ENCODE results near the gene TIMM23B. TPM values are rescaled to one million over a fixed set of nuclear protein-coding genes. Genes with fewer than 3 reads are reported as not detected.
"Not testable (repeated sequence)": the region's sequence is repeated elsewhere in the genome, so short reads cannot be mapped to it uniquely, and the experiment has no call there.

Gene TIMM23B
- total RNA-seq, 4 donors from 2014 or later, result 17.2 to 33.4 (median 19.0) TPM

DNA sequence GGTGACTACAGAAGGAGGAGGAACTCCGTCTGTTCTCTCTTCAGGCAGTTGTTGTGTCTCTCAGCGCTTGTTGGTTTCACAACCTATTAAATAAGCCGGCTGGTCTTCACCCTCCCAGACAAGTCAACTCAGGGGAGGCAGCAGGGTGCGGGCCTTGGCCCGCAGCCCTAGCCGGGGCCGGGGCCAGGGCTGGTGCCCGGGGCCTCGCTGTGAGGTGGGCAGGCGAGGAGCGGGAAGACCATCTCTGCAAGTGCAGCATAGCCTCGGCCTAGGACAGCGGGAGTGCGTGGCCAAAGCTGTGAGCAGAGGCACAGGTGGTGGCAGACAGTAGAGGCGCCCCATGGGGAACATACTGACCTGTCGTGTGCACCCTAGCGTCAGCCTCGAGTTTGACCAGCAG lies 46.5 kb downstream of the TIMM23B start, which contains the start of gene AGAP6:
TSS of gene AGAP6 (plus strand) at position 31 of the 400 bp plus-strand sequence. CDS start at position 341, 310 bp downstream.
- H3K27me3 ChIP-seq; intact Hi-C loops (cut with DNase I; ENCODE audit: low total_unique reads); in situ Hi-C loops (cut with MboI; ENCODE audit: low sequenced_read_pairs in 4 of 4); H3K4me1 ChIP-seq; DNase-seq; H3K27ac ChIP-seq; H3K9me3 ChIP-seq; ATAC-seq; H3K4me3 ChIP-seq; H3K36me3 ChIP-seq: not testable (repeated sequence)

GRCh38 chr10:49995321-49995720 lies 53.5 kb downstream of the TIMM23B start:
- ATAC-seq; H3K27me3 ChIP-seq; H3K9me3 ChIP-seq; H3K36me3 ChIP-seq; H3K27ac ChIP-seq; in situ Hi-C loops (cut with MboI; ENCODE audit: low sequenced_read_pairs in 4 of 4); H3K4me1 ChIP-seq; DNase-seq; H3K4me3 ChIP-seq; intact Hi-C loops (cut with DNase I; ENCODE audit: low total_unique reads): not testable (repeated sequence)

DNA sequence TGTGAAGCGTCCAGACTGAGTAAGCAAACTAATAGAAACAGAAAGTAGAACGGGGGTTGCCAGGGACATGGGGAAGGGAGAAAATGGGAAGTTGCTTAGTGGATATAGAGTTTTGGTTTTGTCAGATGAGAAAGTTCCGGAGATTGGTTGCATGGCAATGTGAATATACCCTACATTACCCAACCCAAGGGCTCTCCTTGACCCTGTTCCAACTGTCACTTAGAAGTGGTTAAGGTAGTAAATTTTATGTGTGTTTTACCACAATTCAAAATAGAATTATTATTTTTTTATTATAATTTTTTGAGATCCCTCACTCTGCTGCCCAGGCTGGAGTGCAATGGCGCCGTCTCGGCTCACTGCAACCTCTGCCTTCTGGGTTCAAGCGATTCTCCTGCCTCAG lies 72.2 kb downstream of the TIMM23B start:
- H3K27ac ChIP-seq; H3K27me3 ChIP-seq; H3K36me3 ChIP-seq; H3K9me3 ChIP-seq; ATAC-seq; H3K4me1 ChIP-seq; intact Hi-C loops (cut with DNase I; ENCODE audit: low total_unique reads); DNase-seq; in situ Hi-C loops (cut with MboI; ENCODE audit: low sequenced_read_pairs in 4 of 4); H3K4me3 ChIP-seq: not testable (repeated sequence)

GRCh38 chr10:50015596-50016220 lies 73.9 kb downstream of the TIMM23B start:
- ATAC-seq; H3K27ac ChIP-seq; H3K4me1 ChIP-seq; in situ Hi-C loops (cut with MboI; ENCODE audit: low sequenced_read_pairs in 4 of 4); DNase-seq; H3K36me3 ChIP-seq; H3K27me3 ChIP-seq; H3K9me3 ChIP-seq; H3K4me3 ChIP-seq; intact Hi-C loops (cut with DNase I; ENCODE audit: low total_unique reads): not testable (repeated sequence)

DNA sequence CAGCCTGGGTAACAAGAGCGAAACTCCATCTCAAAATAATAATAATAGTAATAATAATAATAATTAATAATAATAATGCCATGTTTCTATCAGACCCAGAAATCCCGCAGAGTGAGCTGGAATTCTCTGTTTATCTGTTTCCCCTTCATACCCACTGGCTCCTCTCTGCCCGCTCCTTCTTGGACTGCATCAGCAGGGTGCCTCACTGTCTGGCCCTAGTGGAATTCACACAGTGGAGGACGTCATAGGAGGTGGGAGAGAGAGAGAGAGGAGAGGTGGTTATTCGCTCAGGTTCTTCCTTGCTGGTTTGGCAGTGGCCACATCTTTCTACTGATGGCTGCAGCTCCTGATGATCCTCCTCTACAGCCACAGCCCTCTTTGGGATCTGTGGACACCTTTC lies 75.1 kb downstream of the TIMM23B start:
- ATAC-seq; in situ Hi-C loops (cut with MboI; ENCODE audit: low sequenced_read_pairs in 4 of 4); H3K4me3 ChIP-seq; H3K36me3 ChIP-seq; H3K4me1 ChIP-seq; H3K27ac ChIP-seq; H3K27me3 ChIP-seq; DNase-seq; intact Hi-C loops (cut with DNase I; ENCODE audit: low total_unique reads); H3K9me3 ChIP-seq: not testable (repeated sequence)

DNA sequence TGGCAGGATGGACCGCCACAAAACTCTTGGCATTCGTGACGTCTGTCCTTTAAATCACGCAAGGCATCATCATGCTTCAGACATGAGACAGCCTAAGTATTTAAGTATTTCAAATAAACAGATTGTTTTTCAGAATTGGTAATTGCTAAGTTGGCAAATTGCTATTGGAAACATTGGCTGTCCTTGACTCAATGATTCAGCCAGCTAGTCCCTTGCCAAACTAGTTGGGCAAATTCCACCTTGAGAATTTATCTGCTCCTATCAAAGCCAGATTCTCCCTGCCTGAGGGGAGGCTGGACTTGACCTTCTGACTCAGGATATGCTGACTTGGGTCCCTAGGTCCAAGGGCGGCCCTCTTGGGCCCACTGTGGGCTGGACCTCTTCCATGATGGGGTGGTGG lies 75.8 kb downstream of the TIMM23B start:
- H3K27me3 ChIP-seq; in situ Hi-C loops (cut with MboI; ENCODE audit: low sequenced_read_pairs in 4 of 4); H3K9me3 ChIP-seq; H3K27ac ChIP-seq; H3K4me3 ChIP-seq; H3K36me3 ChIP-seq; H3K4me1 ChIP-seq; ATAC-seq; DNase-seq; intact Hi-C loops (cut with DNase I; ENCODE audit: low total_unique reads): not testable (repeated sequence)

DNA sequence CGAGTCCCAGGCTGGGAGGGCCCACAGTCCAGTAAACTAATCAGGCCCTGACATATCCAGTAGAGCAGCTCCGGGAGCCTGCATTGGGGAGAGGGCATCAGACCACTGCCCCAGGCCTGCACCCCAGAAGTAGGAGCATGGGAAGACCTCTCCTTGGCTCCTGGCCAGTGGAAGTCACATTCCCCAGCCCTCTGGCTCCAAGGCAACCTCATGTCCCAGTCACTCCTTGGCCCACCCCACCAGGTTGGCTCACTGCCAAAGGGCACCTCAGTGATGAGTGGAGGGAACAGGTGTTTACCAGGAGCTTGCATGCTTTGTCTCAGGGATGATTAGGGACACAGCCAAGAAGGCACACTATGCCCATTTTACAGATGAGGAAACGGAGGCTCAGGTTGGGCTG lies 77.4 kb downstream of the TIMM23B start:
- ATAC-seq; in situ Hi-C loops (cut with MboI; ENCODE audit: low sequenced_read_pairs in 4 of 4); H3K27ac ChIP-seq; H3K4me1 ChIP-seq; H3K36me3 ChIP-seq; intact Hi-C loops (cut with DNase I; ENCODE audit: low total_unique reads); H3K4me3 ChIP-seq; H3K9me3 ChIP-seq; DNase-seq; H3K27me3 ChIP-seq: not testable (repeated sequence)

DNA sequence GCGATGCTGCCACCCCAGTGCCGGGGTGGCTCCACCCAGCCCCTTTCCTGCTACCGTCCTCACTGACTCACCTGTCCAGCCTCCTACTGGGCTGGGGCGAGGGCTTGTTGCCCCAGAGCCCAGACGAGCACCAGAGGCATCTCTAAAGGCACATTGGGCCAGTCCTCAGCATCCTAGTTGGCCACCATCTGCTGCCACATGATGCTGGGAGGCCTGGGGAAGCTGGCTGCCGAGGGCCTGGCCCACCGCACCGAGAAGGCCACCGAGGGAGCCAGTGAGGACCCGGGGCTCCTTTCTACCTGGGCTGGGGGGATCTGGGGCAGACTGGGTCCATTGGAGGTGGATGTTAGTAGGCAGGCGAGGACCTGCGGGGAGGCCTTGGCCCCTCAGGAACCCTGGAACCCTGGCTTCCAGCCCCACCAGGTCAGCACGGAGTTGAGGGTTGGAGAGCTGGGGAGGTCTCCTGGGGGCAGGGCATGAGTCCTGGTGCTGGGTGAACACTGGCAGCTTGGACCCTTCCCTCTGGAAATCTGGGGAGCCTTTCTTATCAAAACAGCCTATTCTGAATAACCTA lies 78.7 kb downstream of the TIMM23B start:
- intact Hi-C loops (cut with DNase I; ENCODE audit: low total_unique reads); H3K4me3 ChIP-seq; H3K27me3 ChIP-seq; H3K9me3 ChIP-seq; in situ Hi-C loops (cut with MboI; ENCODE audit: low sequenced_read_pairs in 4 of 4); H3K4me1 ChIP-seq; H3K27ac ChIP-seq; ATAC-seq; DNase-seq; H3K36me3 ChIP-seq: not testable (repeated sequence)

- no peak for TF ChIP-seq POLR2A (IDR thresholded peaks at IDR 0.05)
- TF ChIP-seq, protein P1, sequence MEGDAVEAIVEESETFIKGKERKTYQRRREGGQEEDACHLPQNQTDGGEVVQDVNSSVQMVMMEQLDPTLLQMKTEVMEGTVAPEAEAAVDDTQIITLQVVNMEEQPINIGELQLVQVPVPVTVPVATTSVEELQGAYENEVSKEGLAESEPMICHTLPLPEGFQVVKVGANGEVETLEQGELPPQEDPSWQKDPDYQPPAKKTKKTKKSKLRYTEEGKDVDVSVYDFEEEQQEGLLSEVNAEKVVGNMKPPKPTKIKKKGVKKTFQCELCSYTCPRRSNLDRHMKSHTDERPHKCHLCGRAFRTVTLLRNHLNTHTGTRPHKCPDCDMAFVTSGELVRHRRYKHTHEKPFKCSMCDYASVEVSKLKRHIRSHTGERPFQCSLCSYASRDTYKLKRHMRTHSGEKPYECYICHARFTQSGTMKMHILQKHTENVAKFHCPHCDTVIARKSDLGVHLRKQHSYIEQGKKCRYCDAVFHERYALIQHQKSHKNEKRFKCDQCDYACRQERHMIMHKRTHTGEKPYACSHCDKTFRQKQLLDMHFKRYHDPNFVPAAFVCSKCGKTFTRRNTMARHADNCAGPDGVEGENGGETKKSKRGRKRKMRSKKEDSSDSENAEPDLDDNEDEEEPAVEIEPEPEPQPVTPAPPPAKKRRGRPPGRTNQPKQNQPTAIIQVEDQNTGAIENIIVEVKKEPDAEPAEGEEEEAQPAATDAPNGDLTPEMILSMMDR (IDR thresholded peaks at IDR 0.05 in 4 of 5, conservative IDR thresholded peaks at IDR 0.05 in 1 of 5), result no peak
- intact Hi-C loops (cut with DNase I; ENCODE audit: low total_unique reads), result no loop called here
- no peaks in the 10 kb centered on the region for H3K9me3 ChIP-seq
- no peaks in the 10 kb centered on the region for H3K36me3 ChIP-seq
- ATAC-seq (no peak), DNase-seq (no peak)
- H3K27ac ChIP-seq, result no peak overlapping the region
- H3K4me1 ChIP-seq, result no peaks in the 10 kb centered on the region
- H3K4me3 ChIP-seq, result no peak overlapping the region
- H3K27me3 ChIP-seq, result peaks cover 0 to 4% (median 0%) of the 10 kb centered on the region in 3 donors
- in situ Hi-C loops (cut with MboI; ENCODE audit: low sequenced_read_pairs in 4 of 4), result no loop called here
These were observed 79.8 kb downstream of the TIMM23B start for GRCh38 chr10:50021646-50022045.
